Measurements from ENCODE around the gene KANSL1.

The KANSL1 gene

GRCh38 chr17:45992904-45993303 is 200.3 kb downstream of the KANSL1 start:
- DNase-seq, result no peak

- DNase-seq, result no peak
Observed at GRCh38 chr17:45992175-45992574, 201.1 kb downstream of the KANSL1 start.

- DNase-seq, result no peak
Observed at GRCh38 chr17:45991341-45991740, 201.9 kb downstream of the KANSL1 start.

- DNase-seq, result no peak
Observed at GRCh38 chr17:45990886-45991285, 202.3 kb downstream of the KANSL1 start.

- no peak for DNase-seq
Observed at GRCh38 chr17:45989759-45990158, 203.5 kb downstream of the KANSL1 start.

GRCh38 chr17:45987706-45988105 is 205.5 kb downstream of the KANSL1 start:
- DNase-seq, result no peak

GRCh38 chr17:45986056-45986455 is 207.2 kb downstream of the KANSL1 start:
- DNase-seq, result no peak

GRCh38 chr17:45985447-45985846 is 207.8 kb downstream of the KANSL1 start:
- no peak for DNase-seq

GRCh38 chr17:45984368-45984767 is 208.9 kb downstream of the KANSL1 start:
- DNase-seq, result no peak

- DNase-seq, result no peak
Observed at GRCh38 chr17:45983614-45984310, 209.5 kb downstream of the KANSL1 start.

- DNase-seq, result no peak
Observed at GRCh38 chr17:45982791-45983613, 210.2 kb downstream of the KANSL1 start.

GRCh38 chr17:45981306-45981705 is 211.9 kb downstream of the KANSL1 start:
- no peak for DNase-seq

GRCh38 chr17:45980855-45981254 is 212.4 kb downstream of the KANSL1 start:
- DNase-seq, result no peak

All from CD4-positive, alpha-beta T cell treated with Interleukin-4 for 1 hour (primary cell).